ENCODE results near the gene CD274.
"Not testable (repeated sequence)": the region's sequence is repeated elsewhere in the genome, so short reads cannot be mapped to it uniquely, and the experiment has no call there.

The CD274 gene

DNA sequence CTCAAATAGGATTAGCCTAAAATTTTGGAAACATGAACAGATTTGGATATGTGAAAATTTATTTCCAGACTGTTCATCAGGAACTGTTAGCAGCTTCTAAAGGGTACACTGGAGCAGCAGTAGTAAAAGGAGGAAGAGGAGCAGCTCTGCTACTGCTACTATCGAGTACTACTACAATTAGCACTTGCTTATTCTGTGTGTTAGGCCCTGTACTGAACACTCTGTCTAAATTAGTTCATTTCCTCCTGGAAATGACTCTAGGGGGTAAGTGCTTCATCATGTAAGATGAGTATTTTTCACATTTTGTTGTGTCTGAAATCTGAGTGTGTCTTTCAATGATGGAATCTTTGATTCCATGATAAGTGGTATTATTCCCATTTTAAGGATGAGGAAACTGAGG is 9.8 kb downstream of the CD274 start:
- DNase-seq: no peak

DNA sequence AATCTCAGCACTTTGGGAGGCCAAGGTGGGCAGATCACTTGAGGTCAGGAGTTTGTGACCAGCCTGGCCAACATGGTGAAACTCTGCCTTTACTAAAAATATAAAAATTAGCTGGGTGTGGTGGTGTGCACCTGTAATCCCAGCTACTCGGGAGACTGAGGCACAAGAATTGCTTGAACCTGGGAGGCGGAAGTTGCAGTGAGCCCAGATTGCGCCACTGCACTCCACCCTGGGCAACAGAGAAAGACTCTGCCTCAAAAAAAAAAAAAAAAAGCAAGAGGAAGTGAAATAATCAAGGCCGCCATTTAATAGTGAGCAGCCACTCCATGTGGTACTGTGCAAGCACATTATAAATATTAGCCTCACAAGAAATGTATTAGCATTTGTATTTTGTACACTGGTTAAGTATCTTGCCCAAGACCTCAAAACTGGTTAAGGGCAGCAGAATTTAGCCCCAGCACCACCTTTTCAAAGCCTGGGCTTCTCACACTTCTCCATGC is 14.5 kb downstream of the CD274 start:
- not testable (repeated sequence) for DNase-seq

DNA sequence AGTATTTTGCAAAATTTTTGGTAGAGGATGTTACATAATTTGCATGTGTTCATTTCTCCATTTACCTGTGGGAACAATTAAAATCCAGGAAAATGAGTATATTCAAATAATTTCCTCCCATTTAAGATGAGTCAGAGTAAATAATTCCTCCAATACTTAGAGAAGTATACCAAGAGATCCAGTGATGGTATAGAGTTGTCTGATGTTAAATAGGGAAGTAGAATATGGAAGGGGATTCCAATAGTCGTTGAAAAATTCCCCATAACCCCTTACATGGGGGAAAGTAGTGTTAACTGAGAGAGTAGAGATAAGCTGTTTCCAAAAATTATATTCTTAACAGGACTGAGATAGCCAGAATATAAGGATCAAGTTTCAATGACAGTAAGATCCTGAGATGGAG is 15.7 kb downstream of the CD274 start:
- DNase-seq: no peak

DNA sequence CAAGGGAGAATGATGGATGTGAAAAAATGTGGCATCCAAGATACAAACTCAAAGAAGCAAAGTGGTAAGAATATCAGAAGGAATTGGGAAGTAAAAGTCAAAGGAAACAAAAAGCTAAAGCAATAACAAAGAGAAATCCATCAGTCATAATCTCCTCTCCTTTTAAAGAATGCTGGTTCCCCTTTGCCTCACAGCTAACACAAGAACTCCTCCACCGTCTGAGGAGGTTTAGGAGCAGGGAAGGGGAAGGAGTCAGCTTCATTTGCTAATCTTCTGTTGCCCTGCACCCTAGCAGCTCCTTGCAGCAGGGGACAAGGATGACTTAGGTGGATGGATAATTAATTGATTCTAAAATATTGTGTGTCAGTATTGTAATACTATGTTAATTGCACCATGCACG is 16.4 kb downstream of the CD274 start:
- DNase-seq: no peak

DNA sequence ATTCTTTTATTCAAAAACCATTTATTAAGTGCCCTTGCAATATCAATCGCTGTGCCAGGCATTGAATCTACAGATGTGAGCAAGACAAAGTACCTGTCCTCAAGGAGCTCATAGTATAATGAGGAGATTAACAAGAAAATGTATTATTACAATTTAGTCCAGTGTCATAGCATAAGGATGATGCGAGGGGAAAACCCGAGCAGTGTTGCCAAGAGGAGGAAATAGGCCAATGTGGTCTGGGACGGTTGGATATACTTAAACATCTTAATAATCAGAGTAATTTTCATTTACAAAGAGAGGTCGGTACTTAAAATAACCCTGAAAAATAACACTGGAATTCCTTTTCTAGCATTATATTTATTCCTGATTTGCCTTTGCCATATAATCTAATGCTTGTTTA is 18.5 kb downstream of the CD274 start:
- DNase-seq: no peak

DNA sequence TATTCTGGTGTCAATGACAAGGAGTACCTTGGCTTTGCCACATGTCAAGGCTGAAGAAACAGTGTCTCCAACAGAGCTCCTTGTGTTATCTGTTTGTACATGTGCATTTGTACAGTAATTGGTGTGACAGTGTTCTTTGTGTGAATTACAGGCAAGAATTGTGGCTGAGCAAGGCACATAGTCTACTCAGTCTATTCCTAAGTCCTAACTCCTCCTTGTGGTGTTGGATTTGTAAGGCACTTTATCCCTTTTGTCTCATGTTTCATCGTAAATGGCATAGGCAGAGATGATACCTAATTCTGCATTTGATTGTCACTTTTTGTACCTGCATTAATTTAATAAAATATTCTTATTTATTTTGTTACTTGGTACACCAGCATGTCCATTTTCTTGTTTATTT is 19.8 kb downstream of the CD274 start:
- no peak for DNase-seq

DNA sequence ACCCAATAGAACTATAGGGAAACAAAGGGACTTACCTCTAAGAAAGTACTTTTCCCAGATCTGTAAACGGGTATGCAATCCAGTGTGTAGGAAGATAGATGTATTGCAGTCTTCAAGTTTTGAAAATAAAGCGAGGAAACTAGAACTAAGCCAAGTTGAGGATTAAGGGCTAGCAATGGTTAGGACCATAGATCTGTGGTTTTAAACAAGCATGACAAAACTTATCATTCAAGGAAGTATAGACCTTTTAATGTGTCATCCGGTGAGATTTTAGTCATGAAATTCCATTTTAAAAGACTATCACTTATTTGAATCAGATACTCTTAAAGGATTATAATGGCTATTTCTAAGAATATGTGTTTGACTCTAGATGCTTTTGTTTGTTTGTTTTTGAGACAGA is 20.5 kb downstream of the CD274 start:
- no peak for DNase-seq

DNA sequence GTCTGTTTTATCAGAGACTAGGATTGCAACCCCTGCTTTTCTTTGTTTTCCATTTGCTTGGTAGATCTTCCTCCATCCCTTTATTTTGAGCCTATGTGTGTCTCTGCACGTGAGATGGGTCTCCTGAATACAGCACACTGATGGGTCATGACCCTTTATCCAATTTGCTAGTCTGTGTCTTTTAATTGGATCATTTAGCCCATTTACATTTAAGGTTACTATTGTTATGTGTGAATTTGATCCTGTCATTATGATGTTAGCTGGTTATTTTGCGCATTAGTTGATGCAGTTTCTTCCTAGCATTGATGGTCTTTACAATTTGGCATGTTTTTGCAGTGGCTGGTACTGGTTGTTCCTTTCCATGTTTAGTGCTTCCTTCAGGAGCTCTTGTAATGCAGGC is 25.3 kb downstream of the CD274 start:
- not testable (repeated sequence) for DNase-seq

DNA sequence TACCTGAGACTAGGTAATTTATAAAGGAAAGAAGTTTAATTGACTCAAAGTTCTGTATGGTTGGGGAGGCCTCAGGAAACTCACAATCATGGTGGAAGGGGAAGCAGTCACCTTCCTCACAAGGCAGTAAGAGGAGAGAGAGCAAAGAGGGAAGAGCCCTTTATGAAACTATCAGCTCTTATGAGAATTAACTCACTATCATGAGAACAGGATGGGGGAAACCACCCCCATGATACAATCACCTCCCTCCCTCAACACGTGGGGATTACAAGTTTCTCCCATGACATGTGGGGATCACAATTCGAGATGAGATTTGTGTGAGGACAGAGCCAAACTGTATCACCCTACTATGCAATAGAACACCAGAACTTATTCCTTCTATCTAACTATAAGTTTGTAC is 27.9 kb downstream of the CD274 start:
- DNase-seq: no peak

DNA sequence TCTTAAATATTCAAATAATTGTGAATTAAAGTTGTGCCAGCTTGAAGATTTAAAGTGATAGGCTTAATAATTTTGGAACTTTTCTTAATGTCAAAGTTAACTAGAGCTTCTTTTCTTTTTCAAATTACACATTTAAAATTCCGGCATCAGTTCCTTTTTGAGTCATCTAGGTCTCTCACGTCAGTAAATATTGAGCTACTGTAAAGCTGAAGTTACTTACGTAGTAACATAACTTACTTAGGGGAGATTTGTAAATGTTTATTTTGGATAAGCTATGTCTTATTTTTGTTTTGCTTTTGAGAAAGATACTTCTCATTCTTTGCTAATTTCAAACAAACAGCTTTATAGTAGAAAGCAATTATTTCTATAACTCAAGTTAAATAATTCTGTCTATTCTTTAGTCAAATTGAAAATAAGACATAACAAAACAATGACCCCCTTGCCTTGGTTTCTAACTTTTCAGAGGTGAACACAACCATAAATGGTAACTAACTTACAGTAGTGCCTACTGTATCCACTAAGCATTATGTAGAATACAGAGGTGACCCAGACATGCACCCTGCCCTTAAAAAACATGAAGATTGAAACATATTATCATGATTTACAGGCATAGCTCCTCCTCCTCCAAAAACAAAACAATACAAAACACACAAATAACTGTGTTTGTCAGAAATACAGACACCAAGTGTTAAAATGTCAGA is 29.8 kb downstream of the CD274 start:
- no peak for DNase-seq

DNA sequence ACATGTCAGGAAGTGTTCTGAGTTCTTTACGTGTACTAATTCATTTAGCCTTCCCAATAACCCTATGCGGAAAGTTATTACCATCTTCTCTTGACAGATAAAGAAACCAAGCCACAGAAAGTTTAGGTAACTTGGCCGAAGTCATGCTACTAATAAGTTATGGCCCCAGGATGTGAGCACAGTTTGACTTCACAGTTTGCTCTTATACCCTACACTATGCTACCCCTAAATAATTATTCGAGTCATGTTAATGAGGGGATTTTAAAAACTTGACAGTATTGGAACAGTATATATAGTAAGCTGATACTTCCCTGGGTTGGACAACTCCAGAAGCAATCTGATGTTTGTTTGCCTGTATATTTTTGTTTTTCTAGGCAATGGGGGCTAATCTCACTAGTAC is 30.6 kb downstream of the CD274 start:
- no peak for DNase-seq

DNA sequence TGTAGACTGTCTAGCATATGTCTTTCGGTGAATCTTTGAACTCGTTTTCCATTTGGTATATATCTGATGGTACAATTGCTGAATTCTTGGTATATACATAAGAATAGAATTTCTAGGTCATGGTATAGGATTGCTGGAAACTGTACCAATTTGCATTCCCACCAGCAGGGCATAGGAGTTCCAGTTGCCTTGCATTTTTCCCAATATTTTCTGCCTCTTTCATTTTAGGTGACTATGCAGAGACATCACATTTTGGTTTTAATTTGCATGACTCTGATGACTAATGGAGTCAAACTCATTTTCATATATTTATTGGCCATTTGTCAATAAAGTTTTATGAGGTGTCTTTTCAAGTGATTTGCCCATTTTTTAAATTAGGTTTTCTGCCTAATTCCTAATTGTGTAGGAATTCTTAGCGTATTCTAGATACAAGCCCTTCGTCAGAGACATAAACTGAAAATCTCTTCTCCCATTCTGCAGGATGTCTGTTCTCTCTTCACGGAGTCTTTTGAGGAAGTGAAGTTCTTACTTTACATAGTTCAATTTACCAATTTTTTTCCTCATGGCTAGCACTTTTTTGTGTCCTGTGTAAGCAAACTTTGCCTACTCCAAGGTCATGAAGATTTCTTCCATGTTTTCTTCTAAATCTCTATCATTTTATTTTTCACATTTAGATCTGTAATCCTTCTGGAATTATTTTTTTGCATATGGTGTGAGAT is 31.1 kb downstream of the CD274 start:
- no peak for DNase-seq

DNA sequence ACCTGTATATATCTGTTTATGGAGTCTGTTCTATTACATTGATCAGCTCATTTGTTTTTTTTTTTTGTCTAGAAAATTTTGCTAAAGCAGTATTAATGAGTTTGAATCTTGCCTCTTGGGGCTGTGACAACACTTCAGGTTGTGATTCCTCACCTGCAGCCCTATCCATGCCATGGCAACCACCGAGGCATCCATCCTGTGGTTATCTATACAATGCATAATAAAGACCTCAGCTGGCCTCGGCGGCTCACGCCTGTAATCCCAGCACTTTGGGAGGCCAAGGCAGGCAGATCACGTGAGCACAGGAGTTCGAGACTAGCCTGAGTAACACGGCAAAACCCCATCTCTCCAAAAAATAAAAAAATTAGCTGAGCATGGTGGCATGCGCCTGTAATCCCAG is 31.9 kb downstream of the CD274 start:
- DNase-seq: no peak

DNA sequence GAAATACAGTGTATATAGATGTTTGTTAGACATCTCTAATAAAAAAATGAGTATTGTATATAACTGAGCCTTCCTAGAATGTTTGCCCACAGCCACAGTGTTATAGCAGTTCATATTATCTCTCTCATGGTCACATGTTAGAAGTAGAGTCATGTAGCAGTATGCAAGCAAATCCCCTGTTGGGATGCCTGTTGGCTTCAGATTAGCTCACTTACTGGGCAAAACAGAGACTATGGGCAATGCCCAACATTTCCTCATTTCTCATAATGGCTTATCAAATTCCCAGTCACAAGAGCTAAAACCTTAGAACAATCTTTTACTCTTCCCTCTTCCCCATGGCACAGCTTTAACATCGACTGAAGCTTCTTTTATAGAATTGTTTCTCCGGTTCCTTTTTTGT is 33.0 kb downstream of the CD274 start:
- DNase-seq: no peak

DNA sequence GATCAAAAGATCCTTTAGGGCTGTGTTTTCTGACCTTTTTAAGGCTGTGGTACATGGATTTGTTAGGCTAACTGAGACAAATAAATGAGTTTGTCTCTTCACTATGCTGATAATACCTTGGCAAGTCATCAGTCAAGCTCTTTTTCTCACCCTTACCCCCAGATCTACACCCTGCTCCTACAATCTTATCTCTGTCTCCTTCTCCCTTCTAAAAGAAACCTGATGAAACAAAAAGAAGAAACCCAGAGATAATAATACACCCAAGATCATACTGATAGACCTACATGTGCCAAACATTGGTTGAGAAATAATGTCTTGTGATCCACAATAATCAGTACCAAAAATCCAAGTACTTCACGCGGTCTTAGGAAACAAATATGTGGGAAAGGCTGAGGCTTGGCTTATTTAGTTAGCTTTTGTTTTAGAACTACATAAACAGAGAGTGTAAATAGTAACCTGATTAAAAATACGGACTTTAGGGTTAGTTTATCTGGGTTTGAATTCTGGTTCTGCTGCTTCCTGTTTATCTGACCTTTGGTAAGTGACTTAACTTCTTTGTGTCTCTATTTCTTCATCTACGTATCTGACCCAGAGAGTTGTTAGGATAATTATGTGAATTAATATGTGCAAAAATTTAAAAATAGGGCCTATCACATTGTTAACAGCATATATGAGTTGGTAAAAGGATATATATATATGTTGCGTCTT is 35.2 kb downstream of the CD274 start:
- no peak for DNase-seq

DNA sequence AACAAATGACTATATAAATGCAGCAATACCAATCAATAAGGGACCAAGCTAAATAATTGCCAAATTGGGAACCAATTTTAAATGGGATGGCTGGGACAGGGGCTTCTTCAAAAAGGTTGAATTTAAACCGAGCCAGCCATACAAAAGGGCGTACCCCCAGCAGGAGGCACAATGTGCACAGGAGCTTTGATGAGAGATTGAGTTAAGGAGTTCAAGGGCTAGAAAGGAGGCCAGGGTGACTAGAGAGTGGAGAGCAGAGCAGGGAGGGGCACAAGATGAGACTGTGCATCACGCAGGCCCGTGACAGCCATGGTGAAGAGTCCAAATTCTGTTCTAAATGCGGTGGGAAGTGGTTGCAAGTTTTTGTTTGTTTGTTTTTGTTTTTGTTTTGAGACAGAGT is 36.6 kb downstream of the CD274 start:
- DNase-seq: no peak

DNA sequence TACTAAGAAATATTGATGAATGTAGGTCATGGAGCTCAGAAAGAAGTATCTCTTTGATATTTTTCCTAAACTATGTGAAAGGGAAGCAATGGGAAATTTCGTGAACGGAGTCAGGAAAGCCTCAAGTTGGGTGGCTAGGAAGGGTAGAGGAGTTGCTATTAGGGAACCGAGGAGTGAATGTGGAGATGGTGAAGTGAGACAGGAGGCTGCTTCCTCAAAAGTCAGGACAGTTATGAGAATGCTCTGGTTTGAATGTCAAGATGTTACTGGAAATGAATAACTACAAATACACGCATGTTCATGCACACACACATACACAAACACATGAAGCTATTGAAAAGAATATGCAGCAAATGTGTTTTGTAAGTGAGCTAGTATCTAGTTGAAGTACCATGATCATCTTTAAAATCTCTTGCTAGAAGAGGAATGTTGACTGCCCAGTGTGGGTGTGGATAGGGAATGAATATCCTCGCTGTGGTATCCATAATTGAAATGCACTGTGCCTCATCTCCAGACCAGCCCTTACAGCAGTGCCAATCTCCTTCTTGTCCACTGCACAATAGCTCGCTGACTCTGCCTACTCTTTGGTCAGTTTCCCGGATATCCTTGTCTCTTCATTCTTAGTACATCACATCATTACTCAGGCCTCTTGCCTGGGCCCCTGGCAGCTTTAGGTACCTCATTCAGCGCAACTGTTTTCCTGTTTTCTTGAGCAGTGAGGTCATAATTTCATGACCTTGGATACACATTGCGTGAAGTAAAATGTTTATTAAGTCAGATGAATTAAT is 38.1 kb downstream of the CD274 start:
- DNase-seq: no peak

DNA sequence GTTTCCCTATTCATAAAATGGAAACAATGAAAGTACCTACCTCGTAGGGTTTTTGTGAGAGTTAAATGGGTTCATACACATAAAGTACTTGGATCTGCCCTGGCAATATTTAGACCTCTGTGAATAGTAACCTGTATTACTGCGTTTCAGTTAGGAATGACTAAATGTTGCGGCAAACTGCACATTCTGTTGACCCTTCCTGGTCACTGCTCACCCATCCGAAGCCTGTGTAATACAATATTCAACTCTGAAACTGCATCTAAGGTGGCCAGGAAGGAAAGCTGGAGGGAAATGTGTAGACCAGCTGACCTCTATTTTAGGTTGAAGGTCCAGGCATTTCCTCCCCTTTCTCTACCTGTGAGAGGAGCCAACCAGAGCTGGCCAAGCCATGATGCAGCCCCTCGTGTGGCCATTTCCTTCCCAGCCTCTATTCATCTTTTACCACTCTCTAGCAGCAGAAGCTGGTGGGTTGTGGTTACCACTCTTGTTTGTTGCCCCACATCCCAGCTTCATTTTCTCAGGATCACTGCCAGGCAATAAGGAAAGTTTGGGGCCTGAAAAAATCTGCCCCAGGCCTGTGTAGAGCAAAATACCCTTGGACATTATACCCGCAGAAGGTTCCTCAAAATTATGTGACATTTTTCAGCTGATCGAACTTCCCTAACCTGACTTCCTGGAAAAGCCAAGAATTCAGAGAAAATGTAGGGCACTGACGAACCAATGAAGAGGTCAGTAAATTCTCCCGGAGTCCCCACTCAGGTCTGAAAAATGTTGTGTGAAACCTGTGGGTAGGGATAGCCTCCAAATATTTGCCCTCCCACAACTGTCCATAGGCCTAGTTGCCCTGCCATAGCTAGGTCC is 39.5 kb downstream of the CD274 start:
- no peak for DNase-seq

DNA sequence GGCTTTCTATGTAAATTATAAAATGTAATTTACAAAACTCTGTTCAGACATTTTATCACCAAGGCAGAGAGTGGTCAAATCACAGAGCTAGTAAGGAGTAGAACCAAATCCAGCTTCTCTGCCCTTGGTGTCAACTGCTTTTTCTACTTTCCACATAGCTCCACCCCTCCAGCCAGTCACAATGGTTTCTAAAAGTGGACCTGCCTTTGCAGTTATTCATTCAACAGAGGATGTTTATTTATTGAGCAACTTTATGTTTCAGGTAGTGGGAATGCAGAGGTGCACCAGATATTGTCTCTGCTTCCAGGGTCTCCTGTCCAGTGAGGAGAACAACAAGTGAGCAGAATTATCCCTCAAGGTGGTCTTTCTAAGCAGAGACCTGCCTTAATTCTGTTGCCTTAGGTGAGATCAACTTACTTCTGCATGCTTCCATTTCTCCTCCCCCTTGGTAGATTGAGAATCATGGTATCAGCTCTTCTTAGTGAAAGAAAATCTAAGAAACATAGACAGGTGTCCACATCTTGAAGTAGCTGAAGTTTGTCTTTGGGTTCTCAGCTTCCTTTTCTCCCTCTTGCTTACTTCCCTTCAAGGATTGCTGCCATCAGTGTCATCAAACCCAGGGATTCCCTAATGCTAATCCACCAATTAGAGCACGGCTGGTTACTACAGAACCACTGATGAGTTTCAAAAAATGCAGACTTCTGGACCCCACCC is 42.8 kb downstream of the CD274 start:
- no peak for DNase-seq
